HepG2 (cell line): Measurements from ENCODE around the gene GGA2. TPM values are rescaled to one million over a fixed set of nuclear protein-coding genes. Genes with fewer than 3 reads are reported as not detected.

Experiments used
- CCDC6 ChIP-seq: sonication (generic); formaldehyde crosslinking; IDR thresholded peaks from 2 replicates; pipeline ENCODE4 v1.8.1; 2022; ENCODE audit warnings: mild to moderate bottlenecking, missing genetic modification reagents, moderate library complexity
- KAT7 ChIP-seq: IDR thresholded peaks from 2 replicates; pipeline ENCODE4 v1.6.1; 2018; ENCODE audit warnings: borderline replicate concordance, missing compliant biosample characterization
- KLF15 ChIP-seq: sonication (generic); formaldehyde crosslinking; IDR thresholded peaks from 2 replicates; pipeline ENCODE4 v1.8.1; 2023; ENCODE audit warnings: borderline replicate concordance, mild to moderate bottlenecking, inconsistent platforms, missing genetic modification reagents, mixed read lengths
- MIER2 ChIP-seq: IDR thresholded peaks from 2 replicates; pipeline ENCODE4 v1.6.1; 2016; ENCODE audit warnings: missing biosample characterization, missing genetic modification reagents
- NFYC ChIP-seq: IDR thresholded peaks from 2 replicates; pipeline ENCODE4 v1.6.1; 2016; ENCODE audit warnings: missing genetic modification reagents, missing compliant biosample characterization
- SIN3A ChIP-seq: IDR thresholded peaks from 2 replicates; pipeline ENCODE4 v1.6.1; 2011; ENCODE audit warnings: low read depth, mild to moderate bottlenecking, control low read depth, low read length, borderline replicate concordance
- TBP ChIP-seq: sonication (generic); formaldehyde crosslinking; IDR thresholded peaks from 2 replicates; pipeline ENCODE4 v1.5.0; 2020; ENCODE audit warnings: missing genetic modification reagents
- ZBTB1 ChIP-seq: sonication (generic); formaldehyde crosslinking; IDR thresholded peaks from 2 replicates; pipeline ENCODE4 v1.4.0; 2020; ENCODE audit warnings: missing genetic modification reagents, borderline replicate concordance
- ZNF44 ChIP-seq: sonication (generic); formaldehyde crosslinking; IDR thresholded peaks from 2 replicates; pipeline ENCODE4 v1.5.1; 2020; ENCODE audit warnings: mild to moderate bottlenecking, missing genetic modification reagents
- ZNF629 ChIP-seq: sonication (generic); formaldehyde crosslinking; conservative IDR thresholded peaks from 2 replicates; pipeline ENCODE4 v1.5.0; 2020; ENCODE audit warnings: missing genetic modification reagents
- polyA plus RNA-seq, 8 experiments: library from polyadenylated mRNA; depleted of rRNA in 3 of 8; stranded (reverse) in 7 of 8; unstranded in 1 of 8; fragments of >200 nt; fragmentation: Illumina TruSeq in 4 of 8; extraction: Trizol in 4 of 8; gene quantifications; 2 replicates each; pipeline versions ENCODE4 v1.2.1 to v1.2.3, GENCODE V29; 2011 to 2016; ENCODE audit warnings: low read depth in 4 of 8, missing spikeins in 1 of 8, mixed read lengths in 1 of 8; ENCODE audit not compliant: insufficient read depth in 1 of 8
- total RNA-seq, 5 experiments: library from RNA; depleted of rRNA; stranded (reverse); fragments of >200 nt; fragmentation: Illumina TruSeq; extraction: Trizol; gene quantifications; 2 replicates each; pipeline ENCODE4 v1.2.3, GENCODE V29; 2016; ENCODE audit warnings: low read depth in 1 of 5
- TF ChIP-seq, protein P1 (sequence below): sonication (generic); formaldehyde crosslinking; IDR thresholded peaks from 2 replicates; pipeline ENCODE4 v1.9.0; 2021; ENCODE audit warnings: missing genetic modification reagents, mild to moderate bottlenecking, borderline replicate concordance
- TF ChIP-seq, protein P2 (sequence below): sonication (generic); formaldehyde crosslinking; conservative IDR thresholded peaks from 2 replicates; pipeline ENCODE4 v1.8.0; 2022; ENCODE audit warnings: missing genetic modification reagents
- TF ChIP-seq, protein P3 (sequence below): sonication (generic); formaldehyde crosslinking; IDR thresholded peaks from 2 replicates; pipeline ENCODE4 v1.8.0; 2022; ENCODE audit warnings: mild to moderate bottlenecking, missing genetic modification reagents, moderate library complexity
- TF ChIP-seq, protein P4 (sequence below): IDR thresholded peaks from 2 replicates; pipeline ENCODE4 v1.6.1; 2016; ENCODE audit warnings: low read depth
- TF ChIP-seq, protein P5 (sequence below): sonication (generic); formaldehyde crosslinking; IDR thresholded peaks from 2 replicates; pipeline ENCODE4 v1.5.1; 2020; ENCODE audit warnings: missing genetic modification reagents, mild to moderate bottlenecking, borderline replicate concordance
- TF ChIP-seq, protein P6 (sequence below): sonication (generic); formaldehyde crosslinking; conservative IDR thresholded peaks from 2 replicates; pipeline ENCODE4 v1.8.1; 2023; ENCODE audit warnings: missing genetic modification reagents

GGA2 gene
- total and polyA plus RNA-seq, 2 of the 13 experiments (the other 11 are each of a cell fraction or from before 2014, with no cell fraction given) = 51.5 to 69.8 TPM

DNA sequence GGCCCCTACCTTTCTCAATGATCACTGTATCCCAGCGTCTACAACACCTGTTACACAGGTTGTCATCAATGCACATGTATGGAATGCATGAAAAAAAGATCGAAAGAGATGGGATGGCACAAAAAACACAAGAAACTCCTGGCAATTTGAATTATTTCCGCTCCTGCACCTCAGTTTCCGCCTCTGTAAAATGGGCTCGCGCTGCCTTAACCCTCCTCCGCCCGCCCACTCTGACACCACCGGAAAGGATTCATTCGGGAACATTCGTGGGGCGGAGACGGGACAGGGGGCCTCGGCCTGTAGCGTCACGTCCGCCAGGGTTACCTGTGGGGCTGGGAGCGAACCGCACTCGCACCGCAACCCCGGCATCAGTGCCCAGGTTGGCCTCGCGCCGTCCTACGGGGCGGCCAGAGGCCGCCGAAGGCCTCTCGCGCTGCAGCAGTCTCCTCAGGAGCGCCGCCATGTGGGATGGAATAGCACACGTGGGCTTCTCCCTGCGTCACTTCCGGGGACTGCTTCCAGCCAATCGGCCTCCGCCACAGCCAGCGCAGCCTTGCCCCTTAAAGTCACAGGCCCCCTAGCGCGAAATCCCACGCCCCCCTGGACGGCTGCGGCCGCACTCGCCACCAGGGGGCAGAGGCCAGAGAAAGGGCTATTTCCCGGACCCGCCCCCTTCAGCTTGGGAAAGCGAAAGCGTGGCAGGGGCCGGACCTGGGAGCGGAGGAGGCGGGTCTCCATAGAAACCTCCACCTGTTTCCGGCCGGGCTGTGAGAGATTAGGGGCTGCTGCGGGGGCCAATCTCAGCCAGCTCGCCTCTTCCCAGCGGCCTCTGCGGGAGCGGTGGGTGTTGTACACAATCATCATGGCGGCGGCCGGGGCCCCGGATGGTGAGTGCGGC lies 46.8 kb upstream of the GGA2 start, which contains the start of the genes EARS2 and UBFD1 (continued):
- TF ChIP-seq TBP (CRISPR knock-in tag) (no peak), CCDC6 (CRISPR knock-in tag) (peak; percentile 88; the same call in 1 of the 2 replicates), KLF15 (CRISPR knock-in tag) (peak; percentile 98), KAT7 (peak; percentile 92), ZNF629 (CRISPR knock-in tag) (peak; percentile 100), MIER2 (CRISPR knock-in tag) (peak; percentile 43; the same call in 1 of the 2 replicates), SIN3A (peak; percentile 98; the same call in 1 of the 2 replicates), ZBTB1 (CRISPR knock-in tag) (no peak), ZNF44 (CRISPR knock-in tag) (peak; percentile 41), NFYC (peak; percentile 90)
- TF ChIP-seq, protein P1, sequence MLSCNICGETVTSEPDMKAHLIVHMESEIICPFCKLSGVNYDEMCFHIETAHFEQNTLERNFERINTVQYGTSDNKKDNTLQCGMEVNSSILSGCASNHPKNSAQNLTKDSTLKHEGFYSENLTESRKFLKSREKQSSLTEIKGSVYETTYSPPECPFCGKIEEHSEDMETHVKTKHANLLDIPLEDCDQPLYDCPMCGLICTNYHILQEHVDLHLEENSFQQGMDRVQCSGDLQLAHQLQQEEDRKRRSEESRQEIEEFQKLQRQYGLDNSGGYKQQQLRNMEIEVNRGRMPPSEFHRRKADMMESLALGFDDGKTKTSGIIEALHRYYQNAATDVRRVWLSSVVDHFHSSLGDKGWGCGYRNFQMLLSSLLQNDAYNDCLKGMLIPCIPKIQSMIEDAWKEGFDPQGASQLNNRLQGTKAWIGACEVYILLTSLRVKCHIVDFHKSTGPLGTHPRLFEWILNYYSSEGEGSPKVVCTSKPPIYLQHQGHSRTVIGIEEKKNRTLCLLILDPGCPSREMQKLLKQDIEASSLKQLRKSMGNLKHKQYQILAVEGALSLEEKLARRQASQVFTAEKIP (CRISPR knock-in tag) = no peak
- TF ChIP-seq, protein P2, sequence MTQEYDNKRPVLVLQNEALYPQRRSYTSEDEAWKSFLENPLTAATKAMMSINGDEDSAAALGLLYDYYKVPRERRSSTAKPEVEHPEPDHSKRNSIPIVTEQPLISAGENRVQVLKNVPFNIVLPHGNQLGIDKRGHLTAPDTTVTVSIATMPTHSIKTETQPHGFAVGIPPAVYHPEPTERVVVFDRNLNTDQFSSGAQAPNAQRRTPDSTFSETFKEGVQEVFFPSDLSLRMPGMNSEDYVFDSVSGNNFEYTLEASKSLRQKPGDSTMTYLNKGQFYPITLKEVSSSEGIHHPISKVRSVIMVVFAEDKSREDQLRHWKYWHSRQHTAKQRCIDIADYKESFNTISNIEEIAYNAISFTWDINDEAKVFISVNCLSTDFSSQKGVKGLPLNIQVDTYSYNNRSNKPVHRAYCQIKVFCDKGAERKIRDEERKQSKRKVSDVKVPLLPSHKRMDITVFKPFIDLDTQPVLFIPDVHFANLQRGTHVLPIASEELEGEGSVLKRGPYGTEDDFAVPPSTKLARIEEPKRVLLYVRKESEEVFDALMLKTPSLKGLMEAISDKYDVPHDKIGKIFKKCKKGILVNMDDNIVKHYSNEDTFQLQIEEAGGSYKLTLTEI (CRISPR knock-in tag) = no peak
- TF ChIP-seq, protein P3, sequence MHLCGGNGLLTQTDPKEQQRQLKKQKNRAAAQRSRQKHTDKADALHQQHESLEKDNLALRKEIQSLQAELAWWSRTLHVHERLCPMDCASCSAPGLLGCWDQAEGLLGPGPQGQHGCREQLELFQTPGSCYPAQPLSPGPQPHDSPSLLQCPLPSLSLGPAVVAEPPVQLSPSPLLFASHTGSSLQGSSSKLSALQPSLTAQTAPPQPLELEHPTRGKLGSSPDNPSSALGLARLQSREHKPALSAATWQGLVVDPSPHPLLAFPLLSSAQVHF = peak; percentile 86; the same call in 1 of the 2 replicates
- TF ChIP-seq, protein P4, sequence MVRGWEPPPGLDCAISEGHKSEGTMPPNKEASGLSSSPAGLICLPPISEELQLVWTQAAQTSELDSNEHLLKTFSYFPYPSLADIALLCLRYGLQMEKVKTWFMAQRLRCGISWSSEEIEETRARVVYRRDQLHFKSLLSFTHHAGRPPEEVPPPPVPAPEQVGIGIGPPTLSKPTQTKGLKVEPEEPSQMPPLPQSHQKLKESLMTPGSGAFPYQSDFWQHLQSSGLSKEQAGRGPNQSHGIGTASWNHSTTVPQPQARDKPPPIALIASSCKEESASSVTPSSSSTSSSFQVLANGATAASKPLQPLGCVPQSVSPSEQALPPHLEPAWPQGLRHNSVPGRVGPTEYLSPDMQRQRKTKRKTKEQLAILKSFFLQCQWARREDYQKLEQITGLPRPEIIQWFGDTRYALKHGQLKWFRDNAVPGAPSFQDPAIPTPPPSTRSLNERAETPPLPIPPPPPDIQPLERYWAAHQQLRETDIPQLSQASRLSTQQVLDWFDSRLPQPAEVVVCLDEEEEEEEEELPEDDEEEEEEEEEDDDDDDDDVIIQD (CRISPR knock-in tag) = peak; percentile 75
- TF ChIP-seq, protein P5, sequence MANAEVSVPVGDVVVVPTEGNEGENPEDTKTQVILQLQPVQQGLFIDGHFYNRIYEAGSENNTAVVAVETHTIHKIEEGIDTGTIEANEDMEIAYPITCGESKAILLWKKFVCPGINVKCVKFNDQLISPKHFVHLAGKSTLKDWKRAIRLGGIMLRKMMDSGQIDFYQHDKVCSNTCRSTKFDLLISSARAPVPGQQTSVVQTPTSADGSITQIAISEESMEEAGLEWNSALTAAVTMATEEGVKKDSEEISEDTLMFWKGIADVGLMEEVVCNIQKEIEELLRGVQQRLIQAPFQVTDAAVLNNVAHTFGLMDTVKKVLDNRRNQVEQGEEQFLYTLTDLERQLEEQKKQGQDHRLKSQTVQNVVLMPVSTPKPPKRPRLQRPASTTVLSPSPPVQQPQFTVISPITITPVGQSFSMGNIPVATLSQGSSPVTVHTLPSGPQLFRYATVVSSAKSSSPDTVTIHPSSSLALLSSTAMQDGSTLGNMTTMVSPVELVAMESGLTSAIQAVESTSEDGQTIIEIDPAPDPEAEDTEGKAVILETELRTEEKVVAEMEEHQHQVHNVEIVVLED (CRISPR knock-in tag) = peak; percentile 89
- TF ChIP-seq, protein P6, sequence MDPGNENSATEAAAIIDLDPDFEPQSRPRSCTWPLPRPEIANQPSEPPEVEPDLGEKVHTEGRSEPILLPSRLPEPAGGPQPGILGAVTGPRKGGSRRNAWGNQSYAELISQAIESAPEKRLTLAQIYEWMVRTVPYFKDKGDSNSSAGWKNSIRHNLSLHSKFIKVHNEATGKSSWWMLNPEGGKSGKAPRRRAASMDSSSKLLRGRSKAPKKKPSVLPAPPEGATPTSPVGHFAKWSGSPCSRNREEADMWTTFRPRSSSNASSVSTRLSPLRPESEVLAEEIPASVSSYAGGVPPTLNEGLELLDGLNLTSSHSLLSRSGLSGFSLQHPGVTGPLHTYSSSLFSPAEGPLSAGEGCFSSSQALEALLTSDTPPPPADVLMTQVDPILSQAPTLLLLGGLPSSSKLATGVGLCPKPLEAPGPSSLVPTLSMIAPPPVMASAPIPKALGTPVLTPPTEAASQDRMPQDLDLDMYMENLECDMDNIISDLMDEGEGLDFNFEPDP (CRISPR knock-in tag) = peak; percentile 95; the same call in 1 of the 2 replicates
